HG02763 (cell line): Measurements from ENCODE around the gene SGSM2.

Experiments
- ATAC-seq: cut with Tn5 transposase; IDR thresholded peaks from one replicate; pipeline ENCODE4 v1.9.1; 2021; ENCODE audit warnings: mild to moderate bottlenecking, moderate library complexity; ENCODE audit not compliant: unreplicated experiment

SGSM2 gene

DNA sequence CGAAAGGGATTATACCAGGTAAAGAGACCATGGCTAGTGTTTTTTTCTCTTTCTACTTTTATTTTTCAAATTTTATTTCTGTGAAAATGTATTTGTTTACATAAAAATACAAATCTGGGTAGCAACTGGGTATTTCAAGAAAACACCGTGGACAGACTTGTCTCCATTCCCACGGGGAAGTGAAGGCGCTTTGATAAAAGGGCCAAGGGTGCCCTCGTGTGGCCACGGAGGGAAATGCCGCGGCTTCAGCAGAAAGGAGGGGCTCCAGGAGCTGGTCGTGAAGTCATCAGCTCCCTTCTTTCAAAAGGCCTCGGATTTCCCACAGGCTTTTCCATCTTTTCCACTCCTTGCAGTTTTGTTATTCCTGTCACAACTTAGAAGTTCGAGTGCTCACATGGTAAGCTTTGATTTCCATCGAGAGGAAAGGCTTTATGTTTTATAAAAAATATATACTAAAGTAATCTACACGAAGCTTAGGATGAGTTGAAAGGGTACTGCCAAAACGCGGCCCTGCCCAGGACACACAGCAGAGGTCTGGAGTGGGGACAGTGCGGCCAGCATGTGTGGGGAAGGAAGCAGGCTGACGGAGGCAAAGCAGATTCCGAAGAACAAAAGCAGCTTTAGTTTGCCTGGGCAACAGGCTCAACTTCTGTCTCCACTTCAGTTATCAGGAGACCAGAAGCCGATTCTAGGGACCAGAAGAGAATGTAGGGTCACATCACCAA, 78.9 kb downstream of the SGSM2 start:
- ATAC-seq, result no peak

DNA sequence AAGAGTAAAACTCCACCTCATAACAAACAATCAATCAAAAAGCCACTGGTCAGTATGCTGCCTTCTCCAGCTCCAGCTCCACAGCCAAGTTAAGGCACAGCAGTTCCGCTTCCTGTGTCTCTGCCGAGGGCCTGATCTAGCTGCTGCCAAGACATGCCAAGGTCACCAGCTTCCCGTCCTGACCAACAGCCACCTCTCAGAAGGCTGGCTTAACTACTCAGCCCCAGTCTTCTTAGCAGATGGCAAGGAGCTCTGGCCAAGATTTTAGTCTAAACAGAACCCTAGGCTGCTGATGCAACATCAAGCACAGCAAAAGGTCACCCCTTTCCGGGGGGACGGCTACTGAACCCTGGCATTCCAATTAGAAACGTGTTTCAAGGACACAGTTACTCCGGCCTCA, 81.3 kb downstream of the SGSM2 start:
- no peak for ATAC-seq

DNA sequence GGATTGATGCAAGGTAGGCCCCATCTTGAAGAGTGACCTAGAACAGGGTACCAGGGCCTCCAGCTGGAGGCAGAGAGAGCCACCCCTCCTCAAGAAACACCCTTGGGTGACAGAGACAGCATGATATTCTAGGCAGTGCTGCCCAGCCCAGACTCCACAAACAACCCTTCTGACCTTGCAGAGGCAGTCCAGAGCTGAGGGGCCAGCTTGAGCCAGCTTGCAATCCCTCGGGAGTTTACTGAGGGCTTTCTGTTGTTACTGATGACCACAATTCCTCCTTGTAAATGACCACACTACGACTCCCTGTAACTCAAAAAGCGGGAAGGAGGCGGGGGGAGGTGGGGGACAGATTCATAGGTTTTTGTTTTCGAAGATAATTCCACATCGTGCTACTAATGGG, 82.2 kb downstream of the SGSM2 start:
- no peak for ATAC-seq

DNA sequence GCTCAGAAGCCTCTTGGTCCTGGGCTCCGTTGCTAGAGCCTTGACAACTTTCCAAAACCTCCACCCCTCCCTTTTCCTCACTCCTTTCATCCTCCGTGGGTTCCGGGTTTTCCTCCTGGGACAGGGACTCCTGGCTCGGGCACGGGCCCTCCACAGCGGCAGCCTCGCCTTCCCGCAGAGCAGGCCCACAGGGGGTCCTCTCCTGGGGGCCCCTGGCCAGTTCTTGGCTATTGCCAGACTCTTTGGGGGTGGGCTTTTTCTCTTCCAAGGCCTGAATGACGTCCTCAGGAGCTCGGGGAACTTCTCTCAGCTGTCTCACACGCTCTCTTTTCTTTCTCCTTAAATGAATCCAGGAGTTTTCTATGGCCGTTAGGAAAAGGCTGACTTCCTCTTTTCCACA, 82.9 kb downstream of the SGSM2 start:
- no peak for ATAC-seq

DNA sequence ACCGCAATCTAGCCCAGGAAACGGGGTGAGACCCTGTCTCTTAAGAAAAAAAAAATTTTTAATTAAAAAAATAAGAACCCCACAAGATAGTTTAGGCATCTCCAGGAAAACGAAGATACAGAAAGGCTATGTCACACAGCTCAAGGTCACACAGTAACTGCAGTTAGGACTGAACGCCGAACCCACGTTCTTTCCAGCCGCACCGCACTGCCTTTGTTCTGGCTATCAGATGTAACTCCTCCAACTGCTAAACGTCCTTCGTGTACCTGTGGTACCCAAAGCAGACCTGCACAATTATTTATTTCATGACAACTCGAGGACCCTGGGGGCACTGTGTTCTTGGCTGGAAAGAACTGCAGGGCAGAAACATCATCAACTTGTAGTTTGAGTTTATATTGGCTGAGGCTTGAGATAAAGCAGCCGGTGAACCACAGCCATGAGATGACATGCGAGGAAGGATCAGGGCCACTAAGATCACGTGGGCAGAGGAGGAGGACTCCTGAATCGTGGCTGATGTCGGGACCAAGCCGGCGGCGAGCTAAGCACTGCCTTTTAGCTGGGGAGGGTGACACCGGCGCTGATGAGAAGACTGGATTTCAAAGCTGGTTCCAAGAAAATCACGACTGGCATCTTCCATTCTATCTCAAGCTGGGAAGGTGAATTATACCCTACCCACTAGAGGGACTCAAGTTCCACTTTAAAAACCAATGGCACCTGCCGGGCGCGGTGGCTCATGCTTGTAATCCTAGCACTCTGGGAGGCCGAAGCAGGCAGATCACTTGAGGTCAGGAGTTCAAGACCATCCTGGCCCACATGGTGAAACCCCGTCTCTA, 84.2 kb downstream of the SGSM2 start:
- ATAC-seq, result no peak

DNA sequence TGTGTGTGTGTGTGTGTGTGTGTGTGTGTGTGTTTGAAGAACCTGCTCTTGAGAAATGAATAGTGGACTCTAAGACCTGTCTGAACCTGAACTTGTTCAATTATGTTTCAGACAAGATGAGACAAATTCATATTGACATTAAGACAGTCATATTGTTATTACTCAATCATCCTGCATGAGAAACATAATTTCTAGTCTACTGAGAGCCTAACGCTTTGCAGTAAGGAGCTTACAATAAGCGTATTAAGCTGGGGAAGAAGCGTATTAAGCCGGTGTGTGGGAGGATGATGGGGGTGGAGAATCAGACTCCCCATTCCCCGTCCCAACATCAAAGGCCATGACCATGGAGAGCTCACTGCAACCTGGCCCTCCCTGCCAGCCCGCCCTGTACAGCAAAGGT, 86.0 kb downstream of the SGSM2 start:
- no peak for ATAC-seq

DNA sequence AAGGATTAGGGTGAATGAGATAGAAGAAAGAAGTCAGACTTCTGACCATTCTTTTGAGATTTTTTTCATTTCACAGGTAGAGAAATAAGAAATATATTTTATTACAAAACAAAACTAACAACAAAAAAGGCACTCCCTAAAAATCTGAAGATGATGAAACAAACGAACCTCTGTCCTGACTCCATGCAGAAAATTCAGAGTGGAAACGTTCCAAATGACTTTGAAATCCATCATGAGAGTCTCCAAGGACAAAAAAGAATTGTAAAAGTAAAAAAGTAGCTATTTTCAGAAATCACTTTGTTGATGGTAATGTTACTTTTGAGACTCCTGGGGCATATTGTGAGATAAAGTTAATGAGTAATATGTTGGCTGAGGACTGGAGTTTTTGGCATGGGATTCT, 89.9 kb downstream of the SGSM2 start:
- ATAC-seq, result no peak

DNA sequence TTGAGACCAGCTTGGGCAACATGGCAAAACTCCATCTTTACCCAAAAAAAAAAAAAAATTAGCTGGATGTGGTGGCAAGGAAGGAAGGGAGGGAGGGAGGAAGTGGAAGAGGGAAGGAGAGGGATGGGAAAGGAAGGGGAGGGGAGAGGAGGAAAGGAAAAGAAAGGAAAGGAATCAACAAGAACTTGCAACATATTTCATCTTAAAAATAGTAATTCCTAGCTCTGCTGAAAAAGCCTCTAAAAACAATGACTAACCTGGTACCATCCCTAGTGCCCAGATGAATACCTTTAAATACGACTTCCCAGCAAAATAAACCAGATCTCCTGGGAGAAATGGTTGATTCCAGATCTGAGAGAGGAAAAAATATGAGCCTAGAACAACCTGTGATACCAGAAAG, 90.6 kb downstream of the SGSM2 start:
- no peak for ATAC-seq
